HUES6 (cell line): Measurements from ENCODE around the gene MADD.

Source experiments
- H3K27ac ChIP-seq: 2 replicates; pipeline ENCODE4 v1.7.0; 2013; ENCODE audit warnings: low read depth, mild to moderate bottlenecking, low read length, inconsistent platforms
- H3K27me3 ChIP-seq: 2 replicates; pipeline ENCODE4 v1.6.1; 2013; ENCODE audit warnings: low read length; ENCODE audit not compliant: control insufficient read depth, insufficient read depth
- H3K36me3 ChIP-seq: 2 replicates; pipeline ENCODE4 v1.6.1; 2013; ENCODE audit warnings: low read length; ENCODE audit not compliant: control insufficient read depth, insufficient read depth
- H3K4me1 ChIP-seq: 2 replicates; pipeline ENCODE4 v1.6.1; 2013; ENCODE audit warnings: low read length; ENCODE audit not compliant: control insufficient read depth, insufficient read depth
- H3K4me3 ChIP-seq: 2 replicates; pipeline ENCODE4 v1.5.1; 2013; ENCODE audit warnings: low read depth, low read length
- H3K9ac ChIP-seq: one replicate; pipeline ENCODE4 v1.6.1; 2013; ENCODE audit warnings: mild to moderate bottlenecking, low read length
- H3K9me3 ChIP-seq: 2 replicates; pipeline ENCODE4 v1.6.1; 2013; ENCODE audit warnings: low read depth, low read length; ENCODE audit not compliant: control insufficient read depth, insufficient read depth

MADD gene

DNA sequence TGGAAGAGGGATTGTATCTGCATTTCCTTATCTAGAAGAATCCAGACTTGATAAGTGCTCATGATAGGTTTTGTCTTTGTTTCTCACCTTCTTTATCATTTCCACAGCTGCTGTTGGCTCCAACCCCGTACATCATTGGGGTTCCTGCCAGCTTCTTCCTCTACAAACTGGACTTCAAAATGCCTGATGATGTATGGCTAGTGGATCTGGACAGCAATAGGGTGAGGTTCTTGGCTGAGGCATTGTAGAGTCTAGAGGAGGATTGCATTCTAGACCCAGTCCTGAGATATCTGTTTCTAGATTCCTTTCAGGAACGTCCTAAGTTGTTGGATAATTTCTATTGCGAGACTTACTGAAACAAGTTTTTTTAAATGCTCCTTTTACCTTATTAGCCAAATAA is 8.1 kb downstream of the MADD start:
- Histone ChIP-seq H3K4me3 (no peak overlapping the region), H3K4me1 (no peaks in the 10 kb centered on the region), H3K36me3 (peaks cover 79% of the 10 kb centered on the region), H3K9me3 (no peaks in the 10 kb centered on the region), H3K9ac (no peak overlapping the region), H3K27ac (no peak overlapping the region), H3K27me3 (no peaks in the 10 kb centered on the region)

DNA sequence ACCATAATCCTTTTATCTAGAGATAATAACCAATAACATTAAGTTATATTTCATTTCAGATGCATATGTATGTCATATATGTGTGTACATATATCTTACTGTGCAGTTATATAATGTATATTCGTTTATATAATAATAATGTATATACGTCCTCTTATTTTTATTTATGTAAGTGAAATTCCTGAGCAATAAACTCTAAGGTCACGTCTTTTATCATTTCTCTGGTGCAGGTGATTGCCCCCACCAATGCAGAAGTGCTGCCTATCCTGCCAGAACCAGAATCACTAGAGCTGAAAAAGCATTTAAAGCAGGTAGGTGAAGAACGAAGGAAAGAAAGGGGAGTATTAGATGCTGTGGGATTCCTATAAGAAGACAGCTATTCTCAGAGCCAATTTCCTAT is 8.8 kb downstream of the MADD start:
- H3K4me1 ChIP-seq, result no peaks in the 10 kb centered on the region
- H3K9me3 ChIP-seq, result no peaks in the 10 kb centered on the region
- no peak overlapping the region for H3K9ac ChIP-seq
- no peak overlapping the region for H3K4me3 ChIP-seq
- H3K36me3 ChIP-seq, result peaks cover 80% of the 10 kb centered on the region
- no peaks in the 10 kb centered on the region for H3K27me3 ChIP-seq
- H3K27ac ChIP-seq, result no peak overlapping the region

DNA sequence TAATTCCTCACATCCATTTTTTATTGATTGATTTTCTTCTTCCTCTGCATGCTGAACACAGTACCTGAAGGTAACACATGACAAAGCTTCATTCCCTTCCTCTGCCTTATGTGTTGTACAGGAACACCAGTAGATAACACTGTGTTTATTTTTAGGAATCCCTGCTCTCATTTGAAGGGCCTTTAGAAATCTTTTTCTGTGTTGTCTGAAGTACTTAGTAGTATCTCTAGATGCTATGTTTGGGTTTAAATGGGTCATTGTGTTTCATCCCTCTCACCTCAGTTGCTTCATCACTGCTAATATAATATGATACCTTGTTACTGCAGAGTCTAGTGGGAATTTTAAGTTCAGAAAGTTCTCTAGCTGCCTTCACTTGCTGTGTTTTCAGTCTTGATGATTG is 10.2 kb downstream of the MADD start:
- no peak overlapping the region for H3K4me3 ChIP-seq
- no peak overlapping the region for H3K27ac ChIP-seq
- H3K9me3 ChIP-seq, result no peaks in the 10 kb centered on the region
- peaks cover 84% of the 10 kb centered on the region for H3K36me3 ChIP-seq
- no peaks in the 10 kb centered on the region for H3K27me3 ChIP-seq
- H3K9ac ChIP-seq, result no peak overlapping the region
- H3K4me1 ChIP-seq, result no peaks in the 10 kb centered on the region

DNA sequence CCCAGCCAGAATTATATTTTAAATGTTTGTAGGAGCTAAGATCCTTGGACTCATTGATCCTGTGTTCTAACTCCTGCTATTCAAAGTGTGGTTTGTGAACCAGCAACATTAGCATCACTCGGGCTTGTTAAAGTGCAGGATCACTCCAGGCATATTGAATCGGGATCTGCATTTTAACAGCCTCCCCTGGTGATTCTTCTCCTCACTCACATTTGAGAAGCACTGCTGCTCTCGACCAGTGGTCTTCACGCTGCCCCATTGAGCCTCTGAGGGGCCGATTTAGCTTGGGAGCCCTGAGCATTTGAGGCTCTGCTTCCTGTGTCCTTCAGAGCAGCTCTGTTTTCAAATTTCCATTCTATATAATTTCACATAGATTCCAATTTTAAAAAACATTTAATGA is 10.9 kb downstream of the MADD start:
- no peaks in the 10 kb centered on the region for H3K9me3 ChIP-seq
- H3K4me3 ChIP-seq, result no peak overlapping the region
- peaks cover 86% of the 10 kb centered on the region for H3K36me3 ChIP-seq
- H3K4me1 ChIP-seq, result no peaks in the 10 kb centered on the region
- no peak overlapping the region for H3K27ac ChIP-seq
- H3K9ac ChIP-seq, result no peak overlapping the region
- H3K27me3 ChIP-seq, result no peaks in the 10 kb centered on the region

DNA sequence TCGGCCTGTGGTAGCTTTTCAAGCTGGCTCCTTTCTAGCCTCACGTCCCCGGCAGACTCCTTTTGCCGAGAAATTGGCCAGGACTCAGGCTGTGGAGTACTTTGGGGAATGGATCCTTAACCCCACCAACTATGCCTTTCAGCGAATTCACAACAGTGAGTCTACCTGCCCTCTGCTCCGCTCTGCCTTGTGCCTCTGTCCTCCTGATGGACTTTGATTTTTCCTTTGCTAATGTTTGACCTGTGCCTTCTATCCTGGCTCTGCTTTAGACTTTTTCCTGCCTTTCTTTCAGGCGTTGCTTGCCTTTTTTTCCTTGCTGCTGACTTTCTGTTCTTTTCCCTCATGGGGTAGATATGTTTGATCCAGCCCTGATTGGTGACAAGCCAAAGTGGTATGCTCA is 12.5 kb downstream of the MADD start:
- Histone ChIP-seq H3K4me3 (no peak overlapping the region), H3K27me3 (no peaks in the 10 kb centered on the region), H3K36me3 (peaks cover 82% of the 10 kb centered on the region), H3K9me3 (no peaks in the 10 kb centered on the region), H3K4me1 (no peaks in the 10 kb centered on the region), H3K9ac (no peak overlapping the region), H3K27ac (no peak overlapping the region)

DNA sequence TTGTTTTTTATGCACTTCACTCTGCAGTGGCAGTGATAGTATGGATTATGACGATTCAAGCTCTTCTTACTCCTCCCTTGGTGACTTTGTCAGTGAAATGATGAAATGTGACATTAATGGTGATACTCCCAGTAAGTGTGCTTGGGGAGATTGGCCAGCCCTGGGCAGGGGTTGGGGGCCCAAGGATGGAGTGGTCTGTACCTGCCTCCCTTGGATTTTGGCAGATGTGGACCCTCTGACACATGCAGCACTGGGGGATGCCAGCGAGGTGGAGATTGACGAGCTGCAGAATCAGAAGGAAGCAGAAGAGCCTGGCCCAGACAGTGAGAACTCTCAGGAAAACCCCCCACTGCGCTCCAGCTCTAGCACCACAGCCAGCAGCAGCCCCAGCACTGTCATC is 14.2 kb downstream of the MADD start:
- no peak overlapping the region for H3K27ac ChIP-seq
- no peaks in the 10 kb centered on the region for H3K9me3 ChIP-seq
- no peak overlapping the region for H3K9ac ChIP-seq
- H3K4me3 ChIP-seq, result no peak overlapping the region
- no peaks in the 10 kb centered on the region for H3K27me3 ChIP-seq
- H3K4me1 ChIP-seq, result no peaks in the 10 kb centered on the region
- H3K36me3 ChIP-seq, result peaks cover 80% of the 10 kb centered on the region

DNA sequence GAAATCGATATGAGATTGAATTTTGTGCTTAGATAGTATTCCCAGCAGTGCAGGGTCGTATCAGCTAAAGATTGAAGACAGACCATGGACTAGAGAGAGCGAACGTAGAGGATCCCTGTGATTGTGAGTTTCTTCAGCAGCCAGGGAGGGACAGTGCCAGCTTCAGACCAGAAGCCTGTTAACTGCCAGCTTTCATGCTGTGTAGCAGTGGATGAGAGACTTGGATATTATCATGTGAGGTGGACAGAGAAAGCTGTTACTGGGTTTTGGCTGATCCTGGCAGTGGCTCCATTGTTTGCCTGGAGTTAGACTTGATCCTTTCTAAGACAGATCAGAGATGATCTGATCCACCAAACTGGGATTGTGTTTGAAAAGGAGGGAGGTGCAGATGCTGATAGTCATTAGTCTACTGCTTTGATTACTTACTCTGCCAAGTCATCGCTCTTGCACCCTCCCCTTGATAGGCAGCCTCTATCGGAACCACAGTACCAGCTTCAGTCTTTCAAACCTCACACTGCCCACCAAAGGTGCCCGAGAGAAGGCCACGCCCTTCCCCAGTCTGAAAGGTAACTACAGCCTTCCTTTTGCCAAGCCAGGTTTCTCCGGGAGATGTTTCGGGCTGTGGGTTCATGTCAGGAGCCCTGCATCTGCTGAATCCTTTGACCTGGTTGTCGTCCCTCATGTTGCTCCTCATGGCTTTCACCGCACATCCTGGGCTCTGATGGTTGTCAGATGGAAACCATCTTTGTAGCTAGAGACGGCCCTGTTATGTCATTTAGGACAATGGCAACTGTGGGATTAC is 16.2 kb downstream of the MADD start:
- peaks cover 84% of the 10 kb centered on the region for H3K36me3 ChIP-seq

DNA sequence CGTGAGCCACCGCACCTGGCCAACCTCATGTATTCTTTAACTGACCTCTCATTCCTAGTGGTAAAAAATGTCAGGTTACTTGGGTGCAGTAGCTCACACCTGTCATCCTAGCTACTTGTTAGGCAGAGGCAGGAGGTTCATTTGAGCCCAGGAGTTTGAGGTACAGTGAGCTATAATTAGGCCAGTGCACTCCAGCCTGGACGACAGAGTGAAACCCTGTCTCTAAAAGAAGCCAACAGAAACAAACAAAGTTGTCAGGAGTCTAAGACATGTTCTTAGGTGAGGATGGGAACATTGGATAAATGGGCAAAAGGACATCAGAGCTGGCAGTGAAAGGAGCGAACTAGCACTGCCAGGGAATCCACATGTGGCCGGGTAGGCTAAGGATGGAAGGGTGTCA is 18.1 kb downstream of the MADD start:
- Histone ChIP-seq H3K36me3 (peaks cover 88% of the 10 kb centered on the region), H3K9ac (no peak overlapping the region), H3K4me3 (no peak overlapping the region), H3K4me1 (no peaks in the 10 kb centered on the region), H3K9me3 (no peaks in the 10 kb centered on the region), H3K27ac (no peak overlapping the region), H3K27me3 (no peaks in the 10 kb centered on the region)

More for the DNA sequence above, 16.2 kb downstream of the MADD start:
- Histone ChIP-seq H3K4me1 (no peaks in the 10 kb centered on the region), H3K27me3 (no peaks in the 10 kb centered on the region), H3K9me3 (no peaks in the 10 kb centered on the region), H3K9ac (no peak overlapping the region), H3K4me3 (no peak overlapping the region), H3K27ac (no peak overlapping the region)

DNA sequence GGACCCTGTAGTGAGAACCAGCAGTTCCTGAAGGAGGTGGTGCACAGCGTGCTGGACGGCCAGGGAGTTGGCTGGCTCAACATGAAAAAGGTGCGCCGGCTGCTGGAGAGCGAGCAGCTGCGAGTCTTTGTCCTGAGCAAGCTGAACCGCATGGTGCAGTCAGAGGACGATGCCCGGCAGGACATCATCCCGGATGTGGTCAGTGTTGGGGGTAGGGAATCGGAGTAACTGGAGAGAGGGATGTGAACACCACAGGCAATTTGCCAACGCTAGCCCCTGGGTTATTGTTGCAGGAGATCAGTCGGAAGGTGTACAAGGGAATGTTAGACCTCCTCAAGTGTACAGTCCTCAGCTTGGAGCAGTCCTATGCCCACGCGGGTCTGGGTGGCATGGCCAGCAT is 19.9 kb downstream of the MADD start:
- H3K4me1 ChIP-seq, result no peaks in the 10 kb centered on the region
- H3K4me3 ChIP-seq, result no peak overlapping the region
- no peaks in the 10 kb centered on the region for H3K27me3 ChIP-seq
- no peaks in the 10 kb centered on the region for H3K9me3 ChIP-seq
- no peak overlapping the region for H3K9ac ChIP-seq
- peaks cover 86% of the 10 kb centered on the region for H3K36me3 ChIP-seq
- no peak overlapping the region for H3K27ac ChIP-seq

DNA sequence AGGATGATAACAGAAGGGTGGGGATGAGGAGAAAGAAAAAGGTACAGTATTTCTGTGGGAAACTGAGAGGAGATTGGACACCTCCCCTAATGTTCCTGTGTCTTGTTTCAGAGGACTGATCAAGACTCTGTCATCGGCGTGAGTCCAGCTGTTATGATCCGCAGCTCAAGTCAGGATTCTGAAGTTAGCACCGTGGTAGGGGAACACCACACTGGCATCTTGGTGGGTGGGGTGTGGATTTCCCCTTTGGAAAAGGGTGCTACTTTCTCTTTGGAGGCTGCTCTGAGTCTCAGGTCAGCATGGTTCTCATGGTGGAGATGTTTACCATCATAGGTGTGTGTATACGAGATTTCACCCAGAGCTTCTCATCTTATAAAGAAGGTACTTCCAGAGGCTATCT is 25.5 kb downstream of the MADD start:
- H3K9ac ChIP-seq, result no peak overlapping the region
- H3K9me3 ChIP-seq, result no peaks in the 10 kb centered on the region
- H3K27me3 ChIP-seq, result no peaks in the 10 kb centered on the region
- no peaks in the 10 kb centered on the region for H3K4me1 ChIP-seq
- no peak overlapping the region for H3K27ac ChIP-seq
- H3K4me3 ChIP-seq, result no peak overlapping the region
- H3K36me3 ChIP-seq, result peaks cover 71% of the 10 kb centered on the region

DNA sequence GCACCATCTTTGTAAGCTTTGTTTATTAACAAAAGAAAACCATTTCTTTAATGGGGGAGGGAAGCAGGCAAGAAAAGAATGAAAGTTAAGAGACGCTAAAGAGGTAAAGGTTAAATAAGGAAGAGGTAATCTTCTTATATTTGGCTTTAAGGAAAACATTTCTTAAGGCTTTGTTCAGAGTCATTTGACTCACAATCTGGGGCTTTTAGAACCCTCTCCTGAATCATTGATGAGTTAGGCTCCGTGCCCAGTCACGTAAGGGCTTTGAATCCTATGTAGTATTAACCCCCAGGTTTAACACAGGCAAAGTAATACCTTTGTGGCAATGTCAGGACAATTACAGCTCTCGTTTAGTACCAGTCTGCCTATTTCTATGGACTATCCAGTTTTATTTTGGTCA is 26.1 kb downstream of the MADD start:
- no peaks in the 10 kb centered on the region for H3K27me3 ChIP-seq
- no peaks in the 10 kb centered on the region for H3K4me1 ChIP-seq
- H3K9ac ChIP-seq, result no peak overlapping the region
- no peak overlapping the region for H3K27ac ChIP-seq
- H3K36me3 ChIP-seq, result peaks cover 65% of the 10 kb centered on the region
- H3K4me3 ChIP-seq, result no peak overlapping the region
- H3K9me3 ChIP-seq, result no peaks in the 10 kb centered on the region
